H1 (cell line): ENCODE measurements around the gene NR4A2. TPM values are rescaled to one million over a fixed set of nuclear protein-coding genes. Genes with fewer than 3 reads are reported as not detected.

Source experiments
- CTCF ChIA-PET: fragments of 300-600 bp; sonication (Branson Sonifier 250); formaldehyde crosslinking; loops from one replicate; lab custom pipeline; 2021; ENCODE audit not compliant: partially characterized antibody; lab: Charles Lee
- POLR2A ChIA-PET: fragments of 300-600 bp; sonication (Branson Sonifier 250); formaldehyde crosslinking; loops from one replicate; lab custom pipeline; 2021; ENCODE audit warnings: inconsistent platforms; ENCODE audit not compliant: partially characterized antibody; lab: Charles Lee
- DNase-seq, 2 experiments: peaks; one replicate each; pipeline versions ENCODE4 v3.0.0 to v3.0.0-alpha.2; 2010 to 2022; ENCODE audit warnings: low spot score in 2 of 2, low read depth in 1 of 2, mixed read lengths in 1 of 2
- FAIRE-seq: peaks from 2 replicates; lab custom pipeline; 2011; peaks lifted over from hg19 to GRCh38; lab: Jason Lieb, UNC
- H2AFZ ChIP-seq: 2 replicates; pipeline ENCODE4 v1.8.1; 2012; ENCODE audit warnings: low read length, inconsistent platforms
- H2AK5ac ChIP-seq: 2 replicates; pipeline ENCODE4 v1.6.1; 2013; ENCODE audit warnings: low read depth, low read length
- H2BK120ac ChIP-seq: replicated peaks from 2 replicates; pipeline ENCODE3; 2013; ENCODE audit warnings: low read depth, low read length, inconsistent platforms
- H2BK12ac ChIP-seq: 2 replicates; pipeline ENCODE4 v1.6.1; 2013; ENCODE audit warnings: low read depth, low read length
- H2BK15ac ChIP-seq: 2 replicates; pipeline ENCODE4 v1.6.1; 2013; ENCODE audit warnings: low read length
- H2BK20ac ChIP-seq: 2 replicates; pipeline ENCODE4 v1.6.1; 2013; ENCODE audit warnings: low read length
- H2BK5ac ChIP-seq: 2 replicates; pipeline ENCODE4 v1.6.1; 2013; ENCODE audit warnings: low read depth, low read length
- H3K14ac ChIP-seq: 2 replicates; pipeline ENCODE4 v1.6.1; 2013; ENCODE audit warnings: inconsistent platforms; ENCODE audit not compliant: insufficient read length
- H3K18ac ChIP-seq: 2 replicates; pipeline ENCODE4 v1.6.1; 2013; ENCODE audit warnings: low read length; ENCODE audit errors: extremely low read depth
- H3K23ac ChIP-seq: 2 replicates; pipeline ENCODE4 v1.6.1; 2013; ENCODE audit warnings: inconsistent platforms; ENCODE audit not compliant: insufficient read length
- H3K23me2 ChIP-seq: 2 replicates; pipeline ENCODE4 v1.6.1; 2013; ENCODE audit warnings: low read depth, low read length
- H3K27ac ChIP-seq: 2 replicates; pipeline ENCODE4 v1.6.1; 2011; ENCODE audit warnings: low read depth, low read length, inconsistent platforms
- H3K27me3 ChIP-seq, 4 experiments: replicated peaks in 1 of 4; 1 replicate in 1 of 4; 2 replicates in 3 of 4; pipeline versions ENCODE4 v1.6.1 to v1.8.1; 2011 to 2013; ENCODE audit warnings: low read length in 3 of 4, mild to moderate bottlenecking in 3 of 4, inconsistent platforms in 2 of 4, mixed read lengths in 2 of 4, moderate library complexity in 1 of 4; ENCODE audit not compliant: control insufficient read depth in 3 of 4, insufficient read depth in 3 of 4; ENCODE audit errors: extremely low read depth in 1 of 4
- H3K36me3 ChIP-seq, 4 experiments: 2 replicates each; pipeline versions ENCODE4 v1.6.1 to v1.8.1; 2011 to 2013; ENCODE audit warnings: mild to moderate bottlenecking in 4 of 4, low read length in 3 of 4, moderate library complexity in 2 of 4, control low read depth in 1 of 4, inconsistent platforms in 1 of 4; ENCODE audit not compliant: insufficient read depth in 4 of 4, control insufficient read depth in 2 of 4
- H3K4ac ChIP-seq: replicated peaks from 2 replicates; pipeline ENCODE3; 2013; ENCODE audit warnings: low read length, low read depth, mixed read lengths, inconsistent platforms; ENCODE audit not compliant: insufficient read length
- H3K4me1 ChIP-seq, 4 experiments: replicated peaks in 1 of 4; 1 replicate in 1 of 4; 2 replicates in 3 of 4; pipeline versions ENCODE4 v1.6.1 to v1.8.1; 2011 to 2013; ENCODE audit warnings: low read length in 3 of 4, inconsistent platforms in 2 of 4, mixed read lengths in 1 of 4; ENCODE audit not compliant: insufficient read depth in 4 of 4, control insufficient read depth in 3 of 4
- H3K4me2 ChIP-seq, 2 experiments: 2 replicates each; pipeline versions ENCODE4 v1.6.1 to v1.8.1; 2011 to 2013; ENCODE audit warnings: low read depth in 2 of 2, low read length in 2 of 2, control low read depth in 1 of 2, inconsistent platforms in 1 of 2, mild to moderate bottlenecking in 1 of 2; ENCODE audit not compliant: insufficient read depth in 1 of 2
- H3K4me3 ChIP-seq, 4 experiments: fragments of 200-600, 300-600 bp in 1 of 4; sonication (generic), shearing (Covaris generic), sonication (Bioruptor Twin) in 1 of 4; 2 replicates each; pipeline versions ENCODE4 v1.5.1 to v1.8.1; 2011 to 2016; ENCODE audit warnings: low read length in 4 of 4, low read depth in 3 of 4, control low read depth in 2 of 4, inconsistent platforms in 2 of 4, mild to moderate bottlenecking in 2 of 4, mixed read lengths in 1 of 4, moderate library complexity in 1 of 4; ENCODE audit not compliant: insufficient read depth in 2 of 4; ENCODE audit errors: extremely low read depth in 1 of 4
- H3K56ac ChIP-seq: replicated peaks from 2 replicates; pipeline ENCODE3; 2013; ENCODE audit warnings: low read depth, mild to moderate bottlenecking, mixed read lengths, low read length, inconsistent platforms; ENCODE audit not compliant: insufficient read length
- H3K79me1 ChIP-seq: 2 replicates; pipeline ENCODE4 v1.6.1; 2013; ENCODE audit warnings: low read depth, low read length, control low read depth
- H3K79me2 ChIP-seq, 2 experiments: 2 replicates each; pipeline versions ENCODE4 v1.6.1 to v1.8.1; 2012 to 2013; ENCODE audit warnings: low read length in 2 of 2, mild to moderate bottlenecking in 2 of 2, inconsistent platforms in 1 of 2; ENCODE audit not compliant: insufficient read depth in 2 of 2, control insufficient read depth in 1 of 2
- H3K9ac ChIP-seq, 4 experiments: replicated peaks in 1 of 4; 1 replicate in 1 of 4; 2 replicates in 3 of 4; pipeline versions ENCODE4 v1.6.1 to v1.8.1; 2011 to 2013; ENCODE audit warnings: low read depth in 3 of 4, low read length in 3 of 4, control low read depth in 2 of 4, mild to moderate bottlenecking in 2 of 4, moderate library complexity in 2 of 4, inconsistent platforms in 1 of 4; ENCODE audit errors: extremely low read depth in 1 of 4
- H3K9me3 ChIP-seq, 2 experiments: 2 replicates each; pipeline versions ENCODE4 v1.6.1 to v1.8.1; 2012 to 2013; ENCODE audit warnings: mild to moderate bottlenecking in 2 of 2, moderate library complexity in 2 of 2, control low read depth in 1 of 2, inconsistent platforms in 1 of 2, low read depth in 1 of 2, low read length in 1 of 2, mixed read lengths in 1 of 2; ENCODE audit not compliant: insufficient read depth in 2 of 2
- H4K20me1 ChIP-seq, 2 experiments: replicated peaks in 1 of 2; 2 replicates each; pipeline versions ENCODE3 to v1.8.1; 2011 to 2013; ENCODE audit warnings: inconsistent platforms in 2 of 2, low read length in 2 of 2, mild to moderate bottlenecking in 1 of 2; ENCODE audit not compliant: insufficient read depth in 2 of 2, control insufficient read depth in 1 of 2
- H4K5ac ChIP-seq: 2 replicates; pipeline ENCODE4 v1.6.1; 2013; ENCODE audit warnings: low read length, low read depth, mixed read lengths, inconsistent platforms; ENCODE audit not compliant: insufficient read length
- H4K8ac ChIP-seq: 2 replicates; pipeline ENCODE4 v1.8.0; 2013; ENCODE audit warnings: mild to moderate bottlenecking, moderate library complexity, low read length, inconsistent platforms; ENCODE audit not compliant: insufficient read depth; ENCODE audit errors: extremely low read depth
- H4K91ac ChIP-seq: replicated peaks from 2 replicates; pipeline ENCODE3; 2013; ENCODE audit warnings: low read length, mixed read lengths, inconsistent platforms; ENCODE audit not compliant: insufficient read length
- CBX5 ChIP-seq: fragments of 300-800, 300-1000 bp; sonication (generic); IDR thresholded peaks from 2 replicates; pipeline ENCODE4 v1.7.1; 2016; ENCODE audit warnings: antibody characterized with exemption, low read length, low read depth
- EGR1 ChIP-seq: IDR thresholded peaks from 2 replicates; pipeline ENCODE4 v1.6.1; 2011; ENCODE audit warnings: low read depth, low read length, borderline replicate concordance
- EP300 ChIP-seq, 2 experiments: IDR thresholded peaks; 1 replicate in 1 of 2; 2 replicates in 1 of 2; pipeline ENCODE4 v1.6.1; 2011 to 2012; ENCODE audit warnings: low read depth in 2 of 2, low read length in 2 of 2, mild to moderate bottlenecking in 2 of 2, borderline replicate concordance in 1 of 2, inconsistent platforms in 1 of 2, moderate library complexity in 1 of 2
- FOSL1 ChIP-seq: IDR thresholded peaks from 2 replicates; pipeline ENCODE4 v1.6.1; 2011; ENCODE audit warnings: mild to moderate bottlenecking, low read depth, low read length, moderate library complexity; ENCODE audit not compliant: insufficient read depth
- KDM1A ChIP-seq: fragments of 200-600, 300-600 bp; sonication (generic); IDR thresholded peaks from 2 replicates; pipeline ENCODE4 v1.7.1; 2016; ENCODE audit warnings: mild to moderate bottlenecking, low read length, borderline replicate concordance
- RFX5 ChIP-seq: IDR thresholded peaks from 2 replicates; pipeline ENCODE4 v1.6.1; 2011; ENCODE audit warnings: low read depth, low read length, improper control_type of control experiment, borderline replicate concordance
- SRF ChIP-seq: IDR thresholded peaks from 2 replicates; pipeline ENCODE4 v1.6.1; 2011; ENCODE audit warnings: mild to moderate bottlenecking, low read depth, low read length, moderate library complexity
- WGBS, 2 experiments: shearing (Covaris generic) in 1 of 2; methylation state at CpG; one replicate each; pipeline versions ENCODE4 v1.1.6 to v1.1.7; 2013 to 2015; ENCODE audit warnings: low lambda C conversion rate in 2 of 2, mixed read lengths in 2 of 2, inconsistent platforms in 1 of 2, low coverage in 1 of 2, missing lambda C conversion rate in 1 of 2; ENCODE audit not compliant: insufficient replicate concordance in 2 of 2, insufficient coverage in 1 of 2, insufficient read length in 1 of 2; ENCODE audit errors: extremely low coverage in 1 of 2, missing lambda C conversion rate in 1 of 2; 5-methylcytosine and 5-hydroxymethylcytosine counted together
- long read RNA-seq, 2 experiments: library from RNA in 1 of 2; library from capped mRNA in 1 of 2; stranded (forward); transcript quantifications; one replicate each; pipeline ENCODE4 v2.0.0, GENCODE V29; 2021; ENCODE audit warnings: inconsistent platforms in 1 of 2
- polyA minus RNA-seq, 3 experiments: library from RNA; depleted of rRNA, polyadenylated mRNA; stranded (reverse); fragments of >200 nt; gene quantifications; 1 replicate in 2 of 3; 2 replicates in 1 of 3; pipeline ENCODE4 v1.2.3, GENCODE V29; 2011
- polyA plus RNA-seq, 7 experiments: library from polyadenylated mRNA; depleted of rRNA in 3 of 7; stranded (reverse) in 5 of 7; unstranded in 2 of 7; fragments of >200 nt in 5 of 7; fragments of 200-250 nt in 2 of 7; gene quantifications; 1 replicate in 5 of 7; 2 replicates in 1 of 7; 4 replicates in 1 of 7; pipeline versions ENCODE4 v1.2.1 to v1.2.3, GENCODE V29; 2011 to 2013; ENCODE audit warnings: missing spikeins in 2 of 7, mixed read lengths in 2 of 7
- total RNA-seq: library from RNA; stranded (reverse); fragmentation: NEBNext Ultra II Directional; extraction: Animal tissue kit (Norgen Biotek cat#: 25700); gene quantifications from 2 replicates; pipeline ENCODE4 v1.2.1, GENCODE V29; 2021

Gene NR4A2
- total RNA-seq (1.4 and 1.7 TPM in 2 replicates), polyA plus RNA-seq (2011; rRNA removed) (0.15 and 0.16 TPM in 2 replicates), polyA minus RNA-seq (2011; rRNA and poly(A)+ RNA removed) (0.22 TPM in 1 of 2 replicates, not detected in the other)
- polyA plus RNA-seq (2011; cell fraction: cytosol; rRNA removed), result 0.08 TPM
- 0.40 TPM for polyA plus RNA-seq (2011; cell fraction: nucleus; rRNA removed)
- polyA plus RNA-seq (2012, experiment 1 of 2), result 0.23 to 0.47 TPM (median 0.24 TPM) in 4 replicates
- polyA plus RNA-seq (2012, experiment 2 of 2), result 0.09 TPM
- 1.7 TPM for polyA plus RNA-seq (2013, experiment 1 of 2)
- polyA plus RNA-seq (2013, experiment 2 of 2), result 1.5 TPM
- not detected for polyA minus RNA-seq (2011; cell fraction: cytosol; rRNA and poly(A)+ RNA removed)
- 1.3 TPM for polyA minus RNA-seq (2011; cell fraction: nucleus; rRNA and poly(A)+ RNA removed)
- long read RNA-seq, experiment 1, partial matches to known transcripts, result 3 of 6 reads
- long read RNA-seq, experiment 1, other reads (novel, unspliced or antisense), result 3 of 6 reads
- long read RNA-seq, experiment 2, partial matches to known transcripts, result 0 of 1 reads
- long read RNA-seq, experiment 2, other reads (novel, unspliced or antisense), result 1 of 1 reads

GRCh38 chr2:156332534-156333273, at the start of gene NR4A2:
TSS of gene NR4A2 (minus strand) at chr2:156332721. CDS start at chr2:156330186, 2,535 bp downstream.
- Histone ChIP-seq H4K8ac (no peak within 1 kb of the TSS), H3K4me3 (peak within 1 kb of the TSS; percentile 56 to 80 (median 68)), H4K91ac (peak within 1 kb of the TSS; percentile 8), H2BK5ac (no peak within 1 kb of the TSS), H3K79me2 (no peaks in the 10 kb centered on the region), H3K23ac (no peak within 1 kb of the TSS), H3K14ac (no peak within 1 kb of the TSS), H3K23me2 (peaks cover 32% of the 10 kb centered on the region), H3K27me3 (peaks cover 40 to 62% (median 53%) of the 10 kb centered on the region in 4 experiments), H3K27ac (no peak within 1 kb of the TSS), H3K4ac (no peak within 1 kb of the TSS), H2BK120ac (no peak within 1 kb of the TSS), H3K36me3 (no peaks in the 10 kb centered on the region), H4K5ac (no peak within 1 kb of the TSS), H2AFZ (peak within 1 kb of the TSS; percentile 95), H2BK12ac (peak within 1 kb of the TSS; percentile 19; the same call in 1 of the 2 replicates), H3K4me2 (peak within 1 kb of the TSS; percentile 94 to 98), H2BK20ac (no peak within 1 kb of the TSS), H3K9ac (peak within 1 kb of the TSS in 1 of 4 experiments; percentile 15; a peak in 3 of 7 replicates), H3K4me1 (peaks cover 0 to 23% (median 13%) of the 10 kb centered on the region in 4 experiments; a peak in 6 of 7 replicates), H3K56ac (no peak within 1 kb of the TSS), H2BK15ac (no peak within 1 kb of the TSS), H3K18ac (no peak within 1 kb of the TSS), H3K79me1 (no peaks in the 10 kb centered on the region), H2AK5ac (no peak within 1 kb of the TSS), H3K9me3 (no peaks in the 10 kb centered on the region; a peak in 1 of 4 replicates), H4K20me1 (peaks cover 0 to 9% of the 10 kb centered on the region in 2 experiments)
- 1% methylated on average over 56 of the region's 72 CpGs; no CpG with 5 or more reads in 1 of the 2 experiments for WGBS, 2 experiments
- no peak for FAIRE-seq
- CTCF ChIA-PET, result interaction anchor here (3.0 kb wide), 1 partner anchor 13 kb away, joined by 17 read pairs; no protein-coding TSS in a partner anchor
- POLR2A ChIA-PET, result interaction anchor here (0.6 to 2.4 kb wide), 6 partner anchors 8 to 344 kb away, joined by 3 to 9 read pairs (median 5); no protein-coding TSS in a partner anchor
- DNase-seq, result peak in 1 of 2 experiments; percentile 86
- TF ChIP-seq RFX5, result no peak
- TF ChIP-seq SRF, result no peak
- TF ChIP-seq KDM1A, result no peak
- no peak for TF ChIP-seq FOSL1
- TF ChIP-seq EGR1, result no peak; the same call in 1 of the 2 replicates
- TF ChIP-seq CBX5, result no peak
- TF ChIP-seq EP300 (IDR thresholded peaks at IDR 0.05; ENCODE audit: borderline replicate concordance in 1 of 2, low read depth in 2 of 2, low read length in 2 of 2), result no peak; a peak in 1 of 3 replicates
